ENCODE results near the gene EEF1A1.
"Not testable (repeated sequence)": the region's sequence is repeated elsewhere in the genome, so short reads cannot be mapped to it uniquely, and the experiment has no call there.

EEF1A1 gene

DNA sequence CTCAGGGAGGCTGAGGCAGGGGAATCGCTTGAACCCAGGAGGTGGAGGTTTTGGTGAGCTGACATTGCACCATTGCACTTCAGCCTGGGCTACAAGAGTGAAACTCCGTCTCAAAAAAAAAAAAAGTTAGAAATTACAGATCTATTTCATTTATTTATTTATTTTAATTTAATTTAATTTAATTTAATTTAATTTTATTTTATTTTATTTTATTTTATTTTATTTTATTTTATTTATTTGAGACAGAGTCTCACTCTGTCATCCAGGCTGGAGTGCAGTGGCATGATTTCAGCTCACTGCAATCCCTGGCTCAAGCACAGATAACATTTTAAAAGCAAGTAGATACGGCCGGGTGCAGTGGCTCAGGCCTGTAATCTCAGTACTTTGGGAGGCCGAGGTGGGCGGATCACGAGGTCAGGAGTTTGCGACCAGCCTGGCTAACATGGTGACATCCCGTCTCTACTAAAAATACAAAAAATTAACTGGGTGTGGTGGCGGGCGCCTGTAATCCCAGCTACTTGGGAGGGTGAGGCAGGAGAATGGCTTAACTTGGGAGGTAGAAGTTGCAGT is 34.6 kb upstream of the EEF1A1 start:
- not testable (repeated sequence) for H2BK120ac ChIP-seq (ENCODE audit: low read depth, low read length); H3K27ac ChIP-seq (ENCODE audit: low read length, poor library complexity, severe bottlenecking); H2BK15ac ChIP-seq (ENCODE audit: low read depth, poor library complexity, severe bottlenecking); H3K4me2 ChIP-seq (ENCODE audit: low read length, poor library complexity, severe bottlenecking); H3K4me3 ChIP-seq (ENCODE audit: insufficient read depth in 1 of 2, low read depth in 1 of 2, low read length in 2 of 2); H3K27me3 ChIP-seq (ENCODE audit: control insufficient read depth in 1 of 2, insufficient read depth in 1 of 2, low read length in 2 of 2); H2AFZ ChIP-seq (ENCODE audit: low read depth, low read length); H3K18ac ChIP-seq (ENCODE audit: low read depth in 1 of 2, low read length in 2 of 2); H2AK5ac ChIP-seq (ENCODE audit: low read length, severe bottlenecking); H2BK12ac ChIP-seq (ENCODE audit: low read length in 2 of 2); DNase-seq; H2BK5ac ChIP-seq (ENCODE audit: low read depth, low read length, poor library complexity, severe bottlenecking); H3K79me1 ChIP-seq (replicated peaks; ENCODE audit: low read length, poor library complexity, severe bottlenecking); H3K4me1 ChIP-seq (ENCODE audit: control insufficient read depth, insufficient read depth, low read depth, low read length); H4K8ac ChIP-seq (ENCODE audit: low read length); H3K9ac ChIP-seq (ENCODE audit: low read length); H3K23ac ChIP-seq (ENCODE audit: low read length in 2 of 2); H3K4ac ChIP-seq (ENCODE audit: low read depth in 1 of 2, low read length in 2 of 2); H3K9me3 ChIP-seq (ENCODE audit: control insufficient read depth, low read length); H3K14ac ChIP-seq (ENCODE audit: low read length in 2 of 2); H3K36me3 ChIP-seq (ENCODE audit: control insufficient read depth in 1 of 2, insufficient read depth in 2 of 2, low read depth in 1 of 2, low read length in 2 of 2); H4K91ac ChIP-seq (ENCODE audit: low read length)
- 94% methylated on average over 7 of the region's 11 CpGs for WGBS

DNA sequence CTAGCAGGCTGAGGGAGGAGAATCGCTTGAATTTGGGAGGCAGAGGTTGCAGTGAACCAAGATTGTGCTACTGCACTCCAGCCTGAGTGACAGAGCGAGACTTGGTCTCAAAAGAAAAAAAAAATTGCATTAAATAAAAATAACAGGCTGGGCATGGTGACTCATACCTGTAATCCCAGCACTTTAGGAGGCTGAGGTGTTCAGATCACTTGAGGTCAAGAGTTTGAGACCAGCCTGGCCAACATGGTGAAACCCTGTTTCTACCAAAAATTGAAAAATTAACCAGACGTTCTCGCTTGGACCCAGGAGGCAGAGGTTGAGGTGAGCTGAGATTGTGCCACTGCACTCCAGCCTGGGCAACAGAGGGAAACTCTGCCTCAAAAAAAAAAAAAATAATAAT is 30.3 kb upstream of the EEF1A1 start:
- not testable (repeated sequence) for H2AK5ac ChIP-seq (ENCODE audit: low read length, severe bottlenecking); H3K4me1 ChIP-seq (ENCODE audit: control insufficient read depth, insufficient read depth, low read depth, low read length); H3K9ac ChIP-seq (ENCODE audit: low read length); H3K18ac ChIP-seq (ENCODE audit: low read depth in 1 of 2, low read length in 2 of 2); H4K8ac ChIP-seq (ENCODE audit: low read length); H3K4me3 ChIP-seq (ENCODE audit: insufficient read depth in 1 of 2, low read depth in 1 of 2, low read length in 2 of 2); H3K4ac ChIP-seq (ENCODE audit: low read depth in 1 of 2, low read length in 2 of 2); H3K79me1 ChIP-seq (replicated peaks; ENCODE audit: low read length, poor library complexity, severe bottlenecking); H2BK120ac ChIP-seq (ENCODE audit: low read depth, low read length); H3K27ac ChIP-seq (ENCODE audit: low read length, poor library complexity, severe bottlenecking); H3K27me3 ChIP-seq (ENCODE audit: control insufficient read depth in 1 of 2, insufficient read depth in 1 of 2, low read length in 2 of 2); H3K23ac ChIP-seq (ENCODE audit: low read length in 2 of 2); DNase-seq; H2BK5ac ChIP-seq (ENCODE audit: low read depth, low read length, poor library complexity, severe bottlenecking); H2BK12ac ChIP-seq (ENCODE audit: low read length in 2 of 2); H3K4me2 ChIP-seq (ENCODE audit: low read length, poor library complexity, severe bottlenecking); H2BK15ac ChIP-seq (ENCODE audit: low read depth, poor library complexity, severe bottlenecking); H2AFZ ChIP-seq (ENCODE audit: low read depth, low read length); H3K9me3 ChIP-seq (ENCODE audit: control insufficient read depth, low read length); H3K14ac ChIP-seq (ENCODE audit: low read length in 2 of 2); H4K91ac ChIP-seq (ENCODE audit: low read length); H3K36me3 ChIP-seq (ENCODE audit: control insufficient read depth in 1 of 2, insufficient read depth in 2 of 2, low read depth in 1 of 2, low read length in 2 of 2)
- 100% methylated on average over 3 of the region's 4 CpGs for WGBS

- Histone ChIP-seq H3K4me2 (ENCODE audit: low read length, poor library complexity, severe bottlenecking) (no peak overlapping the region), H3K23ac (ENCODE audit: low read length in 2 of 2) (no peak overlapping the region), H2AFZ (ENCODE audit: low read depth, low read length) (no peak overlapping the region), H2BK15ac (ENCODE audit: low read depth, poor library complexity, severe bottlenecking) (no peak overlapping the region), H3K9me3 (ENCODE audit: control insufficient read depth, low read length) (no peaks in the 10 kb centered on the region), H3K27ac (ENCODE audit: low read length, poor library complexity, severe bottlenecking) (no peak overlapping the region), H3K18ac (ENCODE audit: low read depth in 1 of 2, low read length in 2 of 2) (no peak overlapping the region), H3K9ac (ENCODE audit: low read length) (no peak overlapping the region), H3K36me3 (ENCODE audit: control insufficient read depth in 1 of 2, insufficient read depth in 2 of 2, low read depth in 1 of 2, low read length in 2 of 2) (no peaks in the 10 kb centered on the region), H2BK5ac (ENCODE audit: low read depth, low read length, poor library complexity, severe bottlenecking) (no peak overlapping the region), H3K4me1 (ENCODE audit: control insufficient read depth, insufficient read depth, low read depth, low read length) (no peaks in the 10 kb centered on the region), H3K4ac (ENCODE audit: low read depth in 1 of 2, low read length in 2 of 2) (no peak overlapping the region), H3K79me1 (replicated peaks; ENCODE audit: low read length, poor library complexity, severe bottlenecking) (no peaks in the 10 kb centered on the region), H3K14ac (ENCODE audit: low read length in 2 of 2) (no peak overlapping the region), H3K27me3 (ENCODE audit: control insufficient read depth in 1 of 2, insufficient read depth in 1 of 2, low read length in 2 of 2) (no peaks in the 10 kb centered on the region), H4K8ac (ENCODE audit: low read length) (no peak overlapping the region), H2AK5ac (ENCODE audit: low read length, severe bottlenecking) (no peak overlapping the region), H3K4me3 (ENCODE audit: insufficient read depth in 1 of 2, low read depth in 1 of 2, low read length in 2 of 2) (no peak overlapping the region), H2BK120ac (ENCODE audit: low read depth, low read length) (no peak overlapping the region), H4K91ac (ENCODE audit: low read length) (no peak overlapping the region), H2BK12ac (ENCODE audit: low read length in 2 of 2) (no peak overlapping the region)
- WGBS: 97% methylated on average over 6 of the region's 12 CpGs
- DNase-seq: no peak
Measured at GRCh38 chr6:73548458-73549446, 27.9 kb upstream of the EEF1A1 start.

DNA sequence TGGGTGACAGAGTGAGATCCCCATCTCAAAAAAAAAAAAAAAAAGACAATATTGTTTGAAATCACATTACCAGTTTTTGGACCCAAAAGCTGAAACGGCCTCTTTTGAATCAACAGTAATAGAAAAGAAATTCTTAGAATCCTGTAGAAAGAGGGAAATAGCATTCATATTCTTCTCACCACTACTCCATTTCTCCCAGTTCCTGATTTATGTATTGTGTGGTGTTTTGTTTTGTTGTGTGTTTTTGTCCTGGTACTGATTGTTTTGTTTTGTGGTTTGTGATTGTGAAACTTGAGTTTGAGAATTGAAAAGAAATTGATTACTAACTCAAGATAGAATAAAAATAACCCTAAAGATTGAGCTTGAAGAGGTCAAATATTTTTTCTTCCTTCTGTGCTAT is 26.2 kb upstream of the EEF1A1 start:
- H3K36me3 ChIP-seq (ENCODE audit: control insufficient read depth in 1 of 2, insufficient read depth in 2 of 2, low read depth in 1 of 2, low read length in 2 of 2): no peaks in the 10 kb centered on the region
- no peak overlapping the region for H3K23ac ChIP-seq (ENCODE audit: low read length in 2 of 2)
- H3K9me3 ChIP-seq (ENCODE audit: control insufficient read depth, low read length): no peaks in the 10 kb centered on the region
- no peaks in the 10 kb centered on the region for H3K27me3 ChIP-seq (ENCODE audit: control insufficient read depth in 1 of 2, insufficient read depth in 1 of 2, low read length in 2 of 2)
- H2BK120ac ChIP-seq (ENCODE audit: low read depth, low read length): no peak overlapping the region
- H2AK5ac ChIP-seq (ENCODE audit: low read length, severe bottlenecking): no peak overlapping the region
- no peak overlapping the region for H4K8ac ChIP-seq (ENCODE audit: low read length)
- H3K4me2 ChIP-seq (ENCODE audit: low read length, poor library complexity, severe bottlenecking): no peak overlapping the region
- no CpG with 5 or more reads among the region's 1 CpG for WGBS
- no peaks in the 10 kb centered on the region for H3K79me1 ChIP-seq (replicated peaks; ENCODE audit: low read length, poor library complexity, severe bottlenecking)
- no peak overlapping the region for H2BK5ac ChIP-seq (ENCODE audit: low read depth, low read length, poor library complexity, severe bottlenecking)
- H3K4ac ChIP-seq (ENCODE audit: low read depth in 1 of 2, low read length in 2 of 2): no peak overlapping the region
- no peak overlapping the region for H3K18ac ChIP-seq (ENCODE audit: low read depth in 1 of 2, low read length in 2 of 2)
- H2BK12ac ChIP-seq (ENCODE audit: low read length in 2 of 2): no peak overlapping the region
- H3K27ac ChIP-seq (ENCODE audit: low read length, poor library complexity, severe bottlenecking): no peak overlapping the region
- no peak overlapping the region for H2AFZ ChIP-seq (ENCODE audit: low read depth, low read length)
- H3K14ac ChIP-seq (ENCODE audit: low read length in 2 of 2): no peak overlapping the region
- H2BK15ac ChIP-seq (ENCODE audit: low read depth, poor library complexity, severe bottlenecking): no peak overlapping the region
- H4K91ac ChIP-seq (ENCODE audit: low read length): no peak overlapping the region
- DNase-seq: no peak
- no peak overlapping the region for H3K9ac ChIP-seq (ENCODE audit: low read length)
- H3K4me3 ChIP-seq (ENCODE audit: insufficient read depth in 1 of 2, low read depth in 1 of 2, low read length in 2 of 2): no peak overlapping the region
- H3K4me1 ChIP-seq (ENCODE audit: control insufficient read depth, insufficient read depth, low read depth, low read length): no peaks in the 10 kb centered on the region
